Brain microvascular endothelial cell (primary cell): ENCODE results near the gene APOA1.
"Not testable (repeated sequence)": the region's sequence is repeated elsewhere in the genome, so short reads cannot be mapped to it uniquely, and the experiment has no call there.

ENCODE experiments used
- DNase-seq: peaks from one replicate; pipeline ENCODE4 v3.0.0-alpha.2; 2020
- H3K27ac ChIP-seq: fragments of 250-450 bp; sonication (Bioruptor Pico); 2 replicates; pipeline ENCODE4 v1.5.1; 2020; ENCODE audit warnings: mild to moderate bottlenecking, moderate library complexity
- H3K27me3 ChIP-seq: fragments of 250-450 bp; sonication (Bioruptor Pico); replicated peaks from 2 replicates; pipeline ENCODE4 v1.5.1; 2020; ENCODE audit warnings: mild to moderate bottlenecking
- H3K36me3 ChIP-seq: fragments of 250-450 bp; sonication (Bioruptor Pico); replicated peaks from 2 replicates; pipeline ENCODE4 v1.5.1; 2020; ENCODE audit warnings: mild to moderate bottlenecking
- H3K4me3 ChIP-seq: 2 replicates; pipeline ENCODE4 v1.5.1; 2011; ENCODE audit warnings: low read depth, mild to moderate bottlenecking, control low read depth, low read length, moderate library complexity
- in situ Hi-C: cut with HindIII; loops from 2 replicates; pipeline ENCODE4 v1.10.0; 2017; ENCODE audit warnings: low sequenced_read_pairs, low pct_ligation_motif_present
- TF ChIP-seq, protein P1 (sequence below): IDR thresholded peaks from 2 replicates; pipeline ENCODE4 v1.5.1; 2011; ENCODE audit warnings: low read depth, mild to moderate bottlenecking, moderate library complexity, low read length, control low read depth, inconsistent platforms; ENCODE audit errors: missing control alignments

Gene APOA1

GRCh38 chr11:116835791-116836631, 1.4 kb downstream of the APOA1 start:
- Histone ChIP-seq H3K4me3 (peak overlapping the region; percentile 54), H3K27ac (no peak overlapping the region), H3K27me3 (no peaks in the 10 kb centered on the region), H3K36me3 (no peaks in the 10 kb centered on the region)
- in situ Hi-C loops: no loop called here
- TF ChIP-seq, protein P1, sequence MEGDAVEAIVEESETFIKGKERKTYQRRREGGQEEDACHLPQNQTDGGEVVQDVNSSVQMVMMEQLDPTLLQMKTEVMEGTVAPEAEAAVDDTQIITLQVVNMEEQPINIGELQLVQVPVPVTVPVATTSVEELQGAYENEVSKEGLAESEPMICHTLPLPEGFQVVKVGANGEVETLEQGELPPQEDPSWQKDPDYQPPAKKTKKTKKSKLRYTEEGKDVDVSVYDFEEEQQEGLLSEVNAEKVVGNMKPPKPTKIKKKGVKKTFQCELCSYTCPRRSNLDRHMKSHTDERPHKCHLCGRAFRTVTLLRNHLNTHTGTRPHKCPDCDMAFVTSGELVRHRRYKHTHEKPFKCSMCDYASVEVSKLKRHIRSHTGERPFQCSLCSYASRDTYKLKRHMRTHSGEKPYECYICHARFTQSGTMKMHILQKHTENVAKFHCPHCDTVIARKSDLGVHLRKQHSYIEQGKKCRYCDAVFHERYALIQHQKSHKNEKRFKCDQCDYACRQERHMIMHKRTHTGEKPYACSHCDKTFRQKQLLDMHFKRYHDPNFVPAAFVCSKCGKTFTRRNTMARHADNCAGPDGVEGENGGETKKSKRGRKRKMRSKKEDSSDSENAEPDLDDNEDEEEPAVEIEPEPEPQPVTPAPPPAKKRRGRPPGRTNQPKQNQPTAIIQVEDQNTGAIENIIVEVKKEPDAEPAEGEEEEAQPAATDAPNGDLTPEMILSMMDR: peak; percentile 80
- DNase-seq: peak; percentile 89

DNA sequence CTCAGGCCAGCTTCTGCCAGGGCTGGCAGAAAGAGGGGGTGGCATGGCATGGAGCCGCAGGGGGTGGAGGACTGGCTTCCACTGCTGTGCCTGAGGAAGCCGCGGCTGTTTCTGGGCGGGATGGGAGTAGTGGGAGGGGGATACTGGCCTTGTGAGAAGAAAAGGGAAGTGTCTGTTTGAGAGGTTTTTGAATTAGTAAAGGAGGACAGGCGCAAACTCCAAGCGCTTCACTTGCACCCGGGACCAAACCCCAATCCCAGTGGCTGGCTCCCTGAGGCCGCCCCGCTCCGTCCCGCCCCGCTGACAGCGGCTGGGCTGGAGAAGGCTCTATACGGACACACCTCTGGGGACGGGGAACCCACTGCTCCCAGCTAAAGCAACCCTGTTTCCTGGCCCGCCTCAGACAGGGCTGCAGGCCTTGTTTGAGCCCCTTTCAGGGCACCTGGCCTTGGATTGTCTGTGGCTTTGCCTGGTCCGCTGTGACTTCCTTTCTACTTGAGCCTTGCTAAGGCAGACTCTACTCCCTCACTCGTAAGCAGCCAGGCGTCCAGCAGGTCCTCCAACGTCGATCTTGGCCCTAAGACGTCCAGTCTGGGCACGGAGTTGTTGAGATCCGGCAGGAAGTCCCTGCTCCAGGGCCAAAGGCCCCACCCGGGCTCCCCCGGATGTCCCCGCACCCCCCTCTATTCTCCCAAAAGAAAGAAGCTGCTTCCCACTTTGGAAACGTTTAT, 2.2 kb downstream of the APOA1 start:
- Histone ChIP-seq H3K4me3 (peak overlapping the region; percentile 54), H3K36me3 (no peaks in the 10 kb centered on the region), H3K27me3 (no peaks in the 10 kb centered on the region), H3K27ac (no peak overlapping the region)
- no peak for DNase-seq
- in situ Hi-C loops: no loop called here
- TF ChIP-seq, protein P1: no peak

- DNase-seq, H3K36me3 ChIP-seq, in situ Hi-C loops, H3K27ac ChIP-seq, H3K4me3 ChIP-seq, H3K27me3 ChIP-seq: not testable (repeated sequence)
Observed at GRCh38 chr11:116834535-116835041, 2.8 kb downstream of the APOA1 start.

GRCh38 chr11:116833816-116834534, 3.4 kb downstream of the APOA1 start:
- in situ Hi-C loops: no loop called here
- no peaks in the 10 kb centered on the region for H3K36me3 ChIP-seq
- TF ChIP-seq, protein P1: no peak
- H3K4me3 ChIP-seq: no peak overlapping the region
- DNase-seq: no peak
- no peak overlapping the region for H3K27ac ChIP-seq
- no peaks in the 10 kb centered on the region for H3K27me3 ChIP-seq

GRCh38 chr11:116833491-116833815, 4.0 kb downstream of the APOA1 start:
- in situ Hi-C loops: no loop called here
- H3K4me3 ChIP-seq: no peak overlapping the region
- no peak overlapping the region for H3K27ac ChIP-seq
- H3K27me3 ChIP-seq: no peaks in the 10 kb centered on the region
- no peaks in the 10 kb centered on the region for H3K36me3 ChIP-seq
- TF ChIP-seq, protein P1: no peak
- DNase-seq: no peak
